GM19035 (cell line): ENCODE measurements around the gene HUS1.
"Not testable (repeated sequence)": the region's sequence is repeated elsewhere in the genome, so short reads cannot be mapped to it uniquely, and the experiment has no call there.

Experiments
- ATAC-seq: cut with Tn5 transposase; IDR thresholded peaks from one replicate; pipeline ENCODE4 v1.9.1; 2021; ENCODE audit not compliant: unreplicated experiment

Gene HUS1

GRCh38 chr7:47931005-47932004, 48.1 kb downstream of the HUS1 start:
- ATAC-seq: no peak

GRCh38 chr7:47924266-47924665, 55.1 kb downstream of the HUS1 start:
- ATAC-seq: no peak

- not testable (repeated sequence) for ATAC-seq
These were observed 56.1 kb downstream of the HUS1 start for GRCh38 chr7:47923081-47923875.

- not testable (repeated sequence) for ATAC-seq
These were observed 62.9 kb downstream of the HUS1 start for GRCh38 chr7:47916514-47916913.

- no peak for ATAC-seq
These were observed 63.8 kb downstream of the HUS1 start for GRCh38 chr7:47915616-47915976.

GRCh38 chr7:47914717-47915615, 64.4 kb downstream of the HUS1 start:
- ATAC-seq: no peak
